PC-9 (cell line): ENCODE measurements around the gene C1orf167.

Experiments
- EZH2 ChIP-seq: fragments of 200-600 bp; sonication (generic); IDR thresholded peaks from 2 replicates; pipeline ENCODE4 v1.8.0; 2017; ENCODE audit warnings: antibody characterized with exemption, low read depth
- TF ChIP-seq, protein P1 (sequence below): fragments of 200-600 bp; sonication (generic); conservative IDR thresholded peaks from 2 replicates; pipeline ENCODE4 v1.6.1; 2017; ENCODE audit warnings: mixed run types, antibody characterized with exemption, mild to moderate bottlenecking, moderate library complexity

DNA sequence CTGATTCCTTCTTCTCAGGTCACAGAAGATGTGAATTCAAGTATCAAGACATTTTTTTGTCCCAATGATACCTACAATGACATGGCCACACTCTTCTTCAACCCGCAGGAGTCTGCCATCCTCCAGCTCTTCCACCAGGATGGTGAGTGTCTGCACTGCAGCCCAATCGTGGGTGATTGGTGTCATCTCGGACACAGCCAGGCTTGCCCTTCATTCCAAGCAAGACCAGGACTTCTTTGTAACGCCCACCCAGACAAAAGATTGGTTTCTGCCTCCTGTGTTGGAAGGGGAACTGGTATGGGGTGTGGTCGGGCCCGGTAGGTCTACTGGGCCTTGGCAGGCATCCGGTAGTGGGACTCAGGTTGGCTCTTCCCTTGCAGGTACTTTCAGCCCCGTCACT is 71.5 kb downstream of the C1orf167 start:
- TF ChIP-seq, protein P1, sequence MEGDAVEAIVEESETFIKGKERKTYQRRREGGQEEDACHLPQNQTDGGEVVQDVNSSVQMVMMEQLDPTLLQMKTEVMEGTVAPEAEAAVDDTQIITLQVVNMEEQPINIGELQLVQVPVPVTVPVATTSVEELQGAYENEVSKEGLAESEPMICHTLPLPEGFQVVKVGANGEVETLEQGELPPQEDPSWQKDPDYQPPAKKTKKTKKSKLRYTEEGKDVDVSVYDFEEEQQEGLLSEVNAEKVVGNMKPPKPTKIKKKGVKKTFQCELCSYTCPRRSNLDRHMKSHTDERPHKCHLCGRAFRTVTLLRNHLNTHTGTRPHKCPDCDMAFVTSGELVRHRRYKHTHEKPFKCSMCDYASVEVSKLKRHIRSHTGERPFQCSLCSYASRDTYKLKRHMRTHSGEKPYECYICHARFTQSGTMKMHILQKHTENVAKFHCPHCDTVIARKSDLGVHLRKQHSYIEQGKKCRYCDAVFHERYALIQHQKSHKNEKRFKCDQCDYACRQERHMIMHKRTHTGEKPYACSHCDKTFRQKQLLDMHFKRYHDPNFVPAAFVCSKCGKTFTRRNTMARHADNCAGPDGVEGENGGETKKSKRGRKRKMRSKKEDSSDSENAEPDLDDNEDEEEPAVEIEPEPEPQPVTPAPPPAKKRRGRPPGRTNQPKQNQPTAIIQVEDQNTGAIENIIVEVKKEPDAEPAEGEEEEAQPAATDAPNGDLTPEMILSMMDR: no peak
- TF ChIP-seq EZH2: no peak
